NOMO-1 (cell line): ENCODE measurements around the gene NDUFA6.
"Not testable (repeated sequence)": the region's sequence is repeated elsewhere in the genome, so short reads cannot be mapped to it uniquely, and the experiment has no call there.

ENCODE experiments used
- DNase-seq, 2 experiments: peaks; one replicate each; lab custom pipeline; 2025; ENCODE audit not compliant: unreplicated experiment in 2 of 2; lab: John Stamatoyannopoulos, UW

NDUFA6 gene

DNA sequence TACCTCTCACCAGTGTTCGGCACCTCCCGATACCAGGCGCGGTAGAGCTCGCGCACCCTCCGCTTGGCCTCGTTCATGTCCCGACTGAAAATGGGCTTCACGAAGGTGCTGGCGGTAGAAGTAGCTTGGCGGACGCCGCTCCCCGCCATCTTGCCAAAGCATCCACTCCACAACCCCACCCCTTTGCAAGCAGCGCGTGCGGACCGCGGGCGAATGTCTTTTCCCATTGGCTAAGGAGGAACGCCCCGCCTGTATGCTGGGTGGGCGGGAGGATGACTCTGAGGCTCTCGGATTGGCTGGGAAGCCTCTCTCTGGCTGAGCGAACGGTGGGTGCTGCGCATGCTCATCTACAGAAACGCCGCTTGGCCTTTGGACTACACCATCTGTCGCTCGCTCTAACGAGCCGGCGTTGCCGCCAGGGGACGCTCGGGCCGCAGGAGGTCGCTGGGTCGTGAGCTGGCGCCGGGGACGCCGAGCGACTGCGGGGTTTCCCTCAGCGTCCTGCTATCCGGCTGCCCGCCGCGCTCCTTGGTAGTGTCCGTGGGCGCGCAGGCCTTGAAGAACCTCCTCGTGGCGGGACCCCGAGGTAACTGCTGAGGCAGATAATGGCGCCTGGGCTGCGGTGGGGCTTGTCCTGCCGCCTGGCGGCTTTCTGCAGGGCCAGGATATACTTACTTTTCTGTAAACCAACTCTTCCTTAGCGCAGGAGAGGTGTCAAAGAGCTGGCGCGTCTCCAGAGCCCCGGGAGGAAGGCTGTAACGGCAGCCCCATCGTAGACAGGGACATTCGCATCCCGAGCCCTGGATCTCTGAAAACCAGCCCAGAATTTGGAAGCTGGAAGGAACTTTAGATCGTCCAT lies at the start of gene NDUFA6:
Gene NDUFA6 (minus strand): TSS at position 177 of the 859 bp plus-strand sequence. CDS start 28 bp downstream, at position 149.
- peak; percentile 99 for DNase-seq

DNA sequence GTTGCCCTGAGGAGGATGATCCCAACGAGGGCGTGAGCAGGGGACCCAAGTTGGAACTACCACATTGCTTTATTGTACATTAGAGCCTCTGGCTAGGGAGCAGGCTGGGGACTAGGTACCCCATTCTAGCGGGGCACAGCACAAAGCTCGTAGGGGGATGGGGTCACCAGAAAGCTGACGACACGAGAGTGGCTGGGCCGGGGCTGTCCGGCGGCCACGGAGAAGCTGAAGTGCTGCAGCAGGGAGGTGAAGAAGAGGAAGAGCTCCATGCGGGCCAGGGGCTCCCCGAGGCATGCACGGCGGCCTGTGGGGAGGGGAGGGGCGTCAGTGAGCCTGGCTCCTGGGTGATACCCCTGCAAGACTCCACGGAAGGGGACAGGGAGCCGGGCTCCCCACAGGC lies 49.6 kb upstream of the NDUFA6 start:
- not testable (repeated sequence) for DNase-seq

DNA sequence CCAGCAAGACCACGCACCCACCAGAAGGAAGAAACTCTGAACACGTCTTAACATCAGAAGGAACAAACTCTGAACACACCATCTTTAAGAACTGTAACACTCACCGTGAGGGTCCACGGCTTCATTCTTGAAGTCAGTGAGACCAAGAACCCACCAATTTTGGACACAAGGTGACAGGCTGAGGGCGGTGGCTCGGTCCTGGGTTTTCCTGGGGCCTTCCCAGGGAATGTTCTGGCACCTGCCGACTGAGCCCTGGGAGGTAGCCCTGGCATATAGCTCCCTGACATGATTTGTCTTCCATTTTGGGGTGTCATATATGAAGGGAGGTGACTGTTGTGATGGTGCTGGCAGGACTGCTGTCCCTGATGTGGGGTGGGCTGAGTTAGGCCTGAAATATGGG lies 48.9 kb upstream of the NDUFA6 start:
- not testable (repeated sequence) for DNase-seq

DNA sequence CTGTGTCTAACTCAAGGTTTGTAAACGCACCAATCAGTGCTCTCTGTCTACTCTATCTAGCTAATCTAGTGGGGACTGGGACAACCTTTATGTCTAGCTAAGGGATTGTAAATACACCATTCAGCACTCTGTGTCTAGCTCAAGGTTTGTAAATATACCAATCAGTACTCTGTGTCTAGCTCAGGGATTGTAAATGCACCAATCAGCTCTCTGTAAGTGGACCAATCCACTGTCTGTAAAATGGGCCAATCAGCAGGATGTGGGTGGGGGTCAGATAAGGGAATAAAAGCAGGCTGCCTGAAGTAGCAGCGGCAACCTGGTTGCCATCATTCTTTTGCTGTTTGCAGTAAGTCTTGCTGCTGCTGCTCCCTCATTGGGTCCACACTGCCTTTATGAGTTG lies 48.4 kb upstream of the NDUFA6 start:
- DNase-seq: no peak

DNA sequence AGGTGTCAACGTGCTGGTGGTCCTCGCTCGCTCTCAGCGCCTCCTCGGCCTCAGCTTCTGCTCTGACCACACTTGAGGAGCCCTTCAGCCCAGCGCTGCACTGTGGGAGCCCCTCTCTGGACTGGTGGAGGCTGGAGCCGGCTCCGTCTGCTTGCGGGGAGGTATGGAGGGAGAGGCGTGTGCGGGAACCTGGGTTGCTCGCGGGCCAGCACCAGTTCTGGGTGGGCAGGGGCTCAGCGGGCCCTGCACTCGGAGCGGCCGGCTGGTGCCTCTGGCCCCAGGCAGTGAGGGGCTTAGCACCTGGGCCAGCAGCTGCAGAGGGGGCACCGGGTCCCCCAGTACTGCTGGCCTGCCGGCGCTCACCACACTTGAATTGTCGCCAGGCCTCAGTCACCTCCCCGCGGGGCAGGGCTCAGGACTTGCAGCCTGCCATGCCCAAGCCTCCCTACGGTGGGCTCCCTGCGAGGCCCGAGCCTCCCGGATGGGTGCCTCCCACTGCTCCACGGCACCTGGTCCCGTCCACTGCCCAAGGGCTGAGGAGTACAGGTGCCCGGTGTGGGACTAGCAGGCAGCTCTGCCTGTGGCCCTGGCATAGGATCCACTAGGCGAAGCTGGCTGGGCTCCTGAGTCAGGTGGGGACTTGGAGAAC lies 47.7 kb upstream of the NDUFA6 start:
- DNase-seq: no peak

DNA sequence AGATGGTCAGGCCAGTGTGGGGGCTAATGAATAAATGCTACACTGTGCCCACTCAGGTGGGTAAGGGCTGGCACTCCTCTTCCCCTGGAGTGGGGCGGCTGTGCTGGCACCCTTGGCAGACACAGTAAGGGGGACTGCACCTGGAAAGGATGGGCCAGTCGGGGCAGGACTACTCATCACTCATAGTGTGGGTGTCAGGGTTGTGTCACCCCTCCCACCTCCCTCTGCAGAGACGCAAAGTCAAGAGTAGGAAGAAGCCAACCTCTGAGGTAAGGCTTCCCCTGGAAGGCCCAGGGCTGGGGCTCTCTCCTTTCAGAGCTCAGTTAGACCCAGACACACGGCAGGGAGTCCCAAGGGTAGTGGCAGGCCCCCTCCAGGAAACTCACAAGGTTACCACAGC lies 45.1 kb upstream of the NDUFA6 start:
- not testable (repeated sequence) for DNase-seq

DNA sequence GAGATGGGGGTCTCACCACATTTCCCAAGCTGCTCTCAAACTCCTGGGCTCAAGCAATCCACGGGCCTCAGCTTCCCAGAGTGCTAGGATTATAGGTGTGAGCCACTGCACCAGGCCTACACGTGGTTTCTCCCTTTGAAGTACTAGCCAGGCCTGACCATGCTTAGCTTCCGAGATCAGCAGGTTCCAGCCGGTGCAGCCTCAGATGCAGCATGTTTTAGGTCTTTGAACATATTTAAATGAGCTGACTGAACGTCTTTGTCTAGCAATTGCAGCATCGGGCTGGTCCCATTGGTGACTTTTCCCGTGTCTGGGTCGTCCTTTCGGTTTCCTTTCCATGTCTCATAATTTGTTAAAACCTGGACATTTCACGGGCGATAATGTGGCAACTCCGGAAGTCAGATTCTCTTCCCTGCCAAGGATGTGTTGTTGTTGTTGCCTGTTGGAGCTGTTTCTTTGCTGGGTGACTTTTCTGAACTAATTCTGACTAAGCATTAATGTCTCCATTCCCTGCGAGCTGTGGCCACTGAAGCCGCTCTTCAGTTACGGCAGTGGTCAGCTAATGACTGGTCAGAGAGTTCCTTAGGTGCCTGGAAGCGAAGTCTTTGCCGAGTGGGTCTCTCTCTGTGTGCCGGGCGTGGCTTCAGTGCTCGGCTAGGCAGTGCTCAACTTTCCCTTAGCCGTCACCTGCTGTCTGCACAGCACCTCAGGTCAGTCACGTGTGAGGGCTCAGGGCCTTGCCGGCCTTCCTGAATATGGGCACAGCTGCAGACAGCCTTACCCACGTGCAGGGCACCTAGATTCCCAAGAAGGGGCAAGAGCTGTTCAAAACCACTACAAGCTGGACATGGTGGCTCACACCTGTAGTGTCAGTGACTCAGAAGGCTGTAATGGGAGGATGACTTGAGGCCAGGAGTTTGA lies 43.8 kb upstream of the NDUFA6 start:
- DNase-seq: no peak

DNA sequence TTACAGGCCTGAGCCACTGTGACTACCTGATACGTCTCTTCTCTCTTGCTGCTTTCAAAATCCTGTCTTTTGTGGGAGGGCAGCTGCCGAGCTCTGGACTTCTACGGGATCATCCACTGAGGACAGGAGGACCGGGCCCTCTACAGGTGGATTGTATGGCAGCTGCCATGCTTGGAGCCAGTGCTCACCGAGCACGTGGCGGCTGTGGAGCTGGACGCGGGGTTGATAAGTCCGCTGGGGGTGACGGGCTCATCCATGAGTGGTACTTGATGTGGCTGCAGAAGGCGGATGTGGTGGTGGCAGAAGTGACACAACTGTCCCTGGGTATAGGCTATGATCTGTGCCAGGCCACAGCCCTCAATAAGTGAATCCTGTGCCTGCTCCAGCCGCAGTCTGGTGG lies 41.9 kb upstream of the NDUFA6 start:
- DNase-seq: no peak

DNA sequence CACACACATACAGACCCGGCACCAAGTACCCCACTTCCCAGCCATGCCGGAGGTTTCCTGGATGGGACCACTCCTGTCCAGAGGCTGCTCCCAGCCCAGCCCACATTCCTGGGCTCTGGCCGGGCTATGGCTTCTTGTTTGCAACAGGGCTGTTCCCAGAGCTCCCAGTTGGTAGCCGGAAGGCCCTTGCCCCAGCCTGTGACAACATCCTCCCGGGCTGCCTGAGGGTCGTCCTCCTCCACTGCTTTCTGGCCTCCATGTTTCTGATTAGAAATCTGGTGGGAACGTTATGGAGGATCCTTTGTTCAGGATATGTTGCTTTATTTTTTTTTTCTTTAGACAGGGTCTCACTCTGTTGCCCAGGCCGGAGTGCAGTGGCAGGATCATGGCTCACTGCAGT lies 41.0 kb upstream of the NDUFA6 start:
- DNase-seq: no peak

DNA sequence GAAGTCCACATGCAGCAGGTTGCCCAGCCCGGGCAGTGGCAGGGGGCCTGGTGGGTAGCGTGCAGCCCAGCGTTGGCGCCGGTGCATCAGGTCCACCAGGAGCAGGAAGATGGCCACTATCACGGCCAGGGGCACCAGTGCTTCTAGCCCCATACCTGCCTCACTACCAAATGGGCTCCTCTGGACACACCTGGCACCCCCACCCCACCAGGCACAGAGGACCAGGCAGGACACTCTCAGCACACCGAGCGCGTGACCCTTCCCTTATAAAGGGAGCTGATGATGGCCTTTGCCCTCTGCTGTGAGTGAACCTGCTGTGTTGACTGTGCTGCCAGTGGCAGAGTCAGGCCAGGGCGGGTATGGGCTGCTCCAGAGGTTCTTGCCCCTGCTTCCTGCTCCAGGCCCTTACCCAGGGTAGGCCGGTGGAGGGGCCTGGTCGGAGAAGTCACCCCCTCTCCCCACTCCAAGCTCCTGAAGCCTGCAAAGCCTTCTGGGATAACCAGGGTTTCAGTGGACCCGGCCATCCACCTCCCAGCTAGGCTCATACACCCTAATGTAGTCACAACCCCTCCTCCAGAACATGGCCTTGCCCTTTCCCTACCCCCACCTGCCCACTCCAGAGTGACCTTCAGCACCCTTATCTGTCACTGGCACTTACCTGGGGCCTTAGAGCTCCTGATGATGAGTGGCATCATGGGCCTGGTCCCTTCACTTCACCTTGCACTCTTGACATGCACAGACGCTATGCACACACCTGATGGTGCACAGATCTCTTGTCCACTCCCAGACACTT lies 40.3 kb upstream of the NDUFA6 start, which contains the start of gene CYP2D6:
Gene CYP2D6 (minus strand): TSS at position 172 of the 793 bp plus-strand sequence. CDS start 19 bp downstream, at position 153.
- not testable (repeated sequence) for DNase-seq

DNA sequence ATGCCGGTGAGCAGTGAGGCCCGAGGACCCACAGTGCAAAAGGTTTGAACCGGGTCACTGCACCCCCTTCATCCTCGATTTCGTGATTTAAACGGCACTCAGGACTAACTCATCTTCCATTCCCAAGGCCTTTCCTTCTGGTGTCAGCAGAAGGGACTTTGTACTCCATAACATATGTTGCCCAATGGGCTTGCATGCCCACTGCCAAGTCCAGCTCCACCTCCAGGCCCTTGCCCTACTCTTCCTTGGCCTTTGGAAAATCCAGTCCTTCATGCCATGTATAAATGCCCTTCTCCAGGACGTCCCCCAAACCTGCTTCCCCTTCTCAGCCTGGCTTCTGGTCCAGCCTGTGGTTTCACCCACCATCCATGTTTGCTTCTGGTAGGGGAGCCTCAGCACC lies 39.6 kb upstream of the NDUFA6 start:
- DNase-seq: not testable (repeated sequence)

DNA sequence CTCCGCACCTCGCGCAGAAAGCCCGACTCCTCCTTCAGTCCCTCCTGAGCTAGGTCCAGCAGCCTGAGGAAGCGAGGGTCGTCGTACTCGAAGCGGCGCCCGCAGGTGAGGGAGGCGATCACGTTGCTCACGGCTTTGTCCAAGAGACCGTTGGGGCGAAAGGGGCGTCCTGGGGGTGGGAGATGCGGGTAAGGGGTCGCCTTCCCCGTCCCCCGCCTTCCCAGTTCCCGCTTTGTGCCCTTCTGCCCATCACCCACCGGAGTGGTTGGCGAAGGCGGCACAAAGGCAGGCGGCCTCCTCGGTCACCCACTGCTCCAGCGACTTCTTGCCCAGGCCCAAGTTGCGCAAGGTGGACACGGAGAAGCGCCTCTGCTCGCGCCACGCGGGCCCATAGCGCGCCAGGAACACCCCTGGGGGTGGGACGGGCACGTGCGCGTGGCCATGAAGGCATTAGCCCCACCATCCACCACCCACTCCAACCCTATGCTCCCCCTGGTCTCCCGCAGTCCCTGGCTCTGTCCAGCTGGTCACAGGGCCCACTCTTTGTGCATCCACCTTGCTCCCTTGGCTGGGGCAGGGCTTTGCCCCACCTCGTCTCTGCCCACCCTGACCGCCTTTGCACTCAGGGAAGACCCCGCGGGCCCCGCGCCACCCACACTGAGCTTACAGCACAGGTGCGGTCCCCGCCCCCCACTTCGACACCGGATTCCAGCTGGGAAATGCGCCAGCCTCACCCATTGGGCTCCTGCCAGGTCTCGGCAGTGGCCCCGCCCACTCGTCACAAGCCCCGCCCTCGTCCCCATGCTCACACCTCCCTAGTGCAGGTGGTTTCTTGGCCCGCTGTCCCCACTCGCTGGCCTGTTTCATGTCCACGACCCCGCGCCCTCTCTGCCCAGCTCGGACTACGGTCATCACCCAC lies 38.5 kb upstream of the NDUFA6 start:
- DNase-seq: not testable (repeated sequence)

DNA sequence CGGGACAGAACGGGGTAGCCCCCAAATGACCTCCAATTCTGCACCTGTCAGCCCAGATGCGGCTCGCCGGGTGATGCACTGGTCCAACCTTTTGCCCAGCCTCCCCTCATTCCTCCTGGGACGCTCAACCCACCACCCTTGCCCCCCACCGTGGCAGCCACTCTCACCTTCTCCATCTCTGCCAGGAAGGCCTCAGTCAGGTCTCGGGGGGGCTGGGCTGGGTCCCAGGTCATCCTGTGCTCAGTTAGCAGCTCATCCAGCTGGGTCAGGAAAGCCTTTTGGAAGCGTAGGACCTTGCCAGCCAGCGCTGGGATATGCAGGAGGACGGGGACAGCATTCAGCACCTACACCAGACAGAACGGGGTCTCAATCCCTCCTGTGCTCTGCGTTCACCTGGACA lies 37.4 kb upstream of the NDUFA6 start:
- not testable (repeated sequence) for DNase-seq

DNA sequence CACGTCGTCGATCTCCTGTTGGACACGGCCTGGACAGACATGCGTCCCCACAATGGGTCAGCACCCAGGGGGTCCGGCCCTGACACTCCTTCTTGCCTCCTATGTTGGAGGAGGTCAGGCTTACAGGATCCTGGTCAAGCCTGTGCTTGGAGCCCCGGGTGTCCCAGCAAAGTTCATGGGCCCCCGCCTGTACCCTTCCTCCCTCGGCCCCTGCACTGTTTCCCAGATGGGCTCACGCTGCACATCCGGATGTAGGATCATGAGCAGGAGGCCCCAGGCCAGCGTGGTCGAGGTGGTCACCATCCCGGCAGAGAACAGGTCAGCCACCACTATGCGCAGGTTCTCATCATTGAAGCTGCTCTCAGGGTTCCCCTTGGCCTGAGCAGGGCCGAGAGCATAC lies 37.0 kb upstream of the NDUFA6 start:
- no peak for DNase-seq

DNA sequence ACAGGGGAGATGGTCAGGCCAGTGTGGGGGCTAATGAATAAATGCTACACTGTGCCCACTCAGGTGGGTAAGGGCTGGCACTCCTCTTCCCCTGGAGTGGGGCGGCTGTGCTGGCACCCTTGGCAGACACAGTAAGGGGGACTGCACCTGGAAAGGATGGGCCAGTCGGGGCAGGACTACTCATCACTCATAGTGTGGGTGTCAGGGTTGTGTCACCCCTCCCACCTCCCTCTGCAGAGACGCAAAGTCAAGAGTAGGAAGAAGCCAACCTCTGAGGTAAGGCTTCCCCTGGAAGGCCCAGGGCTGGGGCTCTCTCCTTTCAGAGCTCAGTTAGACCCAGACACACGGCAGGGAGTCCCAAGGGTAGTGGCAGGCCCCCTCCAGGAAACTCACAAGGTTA lies 33.0 kb upstream of the NDUFA6 start:
- not testable (repeated sequence) for DNase-seq

DNA sequence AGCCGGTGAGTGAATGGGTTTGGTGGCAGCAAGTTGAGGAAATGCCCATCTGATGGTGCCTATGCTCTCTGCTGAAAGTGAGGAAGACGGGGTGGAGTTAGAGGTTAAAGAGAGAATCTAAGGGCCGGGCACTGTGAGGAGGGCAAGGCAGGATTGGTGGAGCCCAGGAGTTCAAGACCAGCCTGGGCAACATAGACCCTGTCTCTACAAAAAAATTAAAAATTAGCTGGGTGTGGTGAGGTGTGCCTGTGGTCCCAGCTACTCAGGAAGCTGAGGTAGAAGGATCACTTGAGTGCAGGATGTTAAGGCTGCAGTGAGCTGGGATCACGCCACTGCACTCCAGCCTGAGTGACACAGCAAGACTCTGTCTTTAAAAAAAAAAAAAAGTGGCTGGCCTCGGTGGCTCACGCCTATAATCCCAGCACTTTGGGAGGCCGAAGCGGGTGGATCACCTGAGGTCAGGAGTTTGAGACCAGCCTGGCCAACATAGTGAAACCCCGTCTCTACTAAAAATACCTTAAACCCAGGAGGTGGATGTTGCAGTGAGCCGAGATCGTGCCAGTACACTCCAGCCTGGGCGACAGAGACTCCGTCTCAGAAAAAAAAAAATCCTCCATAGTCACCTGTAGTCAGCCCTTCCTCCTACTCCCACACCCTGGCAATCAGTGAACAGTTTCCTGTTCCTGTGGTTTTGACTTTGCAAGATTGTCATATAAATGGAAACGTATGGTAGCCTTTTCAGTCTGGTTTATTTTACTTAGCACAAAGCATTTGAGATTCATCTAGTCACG lies 29.9 kb upstream of the NDUFA6 start:
- peak; percentile 44 to 46 for DNase-seq

DNA sequence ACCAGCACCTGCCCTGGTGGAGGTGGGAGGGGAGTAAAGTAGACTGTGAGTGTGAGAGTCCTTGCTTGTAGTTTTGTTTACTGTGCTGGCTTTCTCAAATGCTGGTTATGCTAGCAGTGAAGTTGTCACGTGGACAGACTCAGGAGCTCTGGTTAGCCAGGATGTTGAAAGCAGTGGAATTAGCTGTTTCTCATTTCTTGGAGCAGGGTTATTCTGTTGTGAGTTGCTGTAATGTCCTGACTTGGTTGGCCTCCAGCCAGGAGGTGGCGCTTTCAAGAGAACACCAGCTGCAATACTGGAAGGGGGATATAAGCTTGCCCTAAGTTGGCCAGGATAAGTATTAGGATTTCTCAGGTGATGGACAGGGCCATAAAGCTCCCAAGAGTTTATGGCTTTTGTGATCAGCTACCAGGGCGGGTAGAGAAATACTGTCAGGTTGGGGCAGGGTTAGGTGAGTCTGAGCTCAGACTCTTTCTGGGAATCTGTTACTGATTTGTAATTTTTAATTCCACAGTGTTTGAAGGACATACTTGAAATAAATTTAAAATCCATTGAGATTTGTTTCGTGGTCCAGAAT lies 26.4 kb upstream of the NDUFA6 start:
- no peak for DNase-seq

DNA sequence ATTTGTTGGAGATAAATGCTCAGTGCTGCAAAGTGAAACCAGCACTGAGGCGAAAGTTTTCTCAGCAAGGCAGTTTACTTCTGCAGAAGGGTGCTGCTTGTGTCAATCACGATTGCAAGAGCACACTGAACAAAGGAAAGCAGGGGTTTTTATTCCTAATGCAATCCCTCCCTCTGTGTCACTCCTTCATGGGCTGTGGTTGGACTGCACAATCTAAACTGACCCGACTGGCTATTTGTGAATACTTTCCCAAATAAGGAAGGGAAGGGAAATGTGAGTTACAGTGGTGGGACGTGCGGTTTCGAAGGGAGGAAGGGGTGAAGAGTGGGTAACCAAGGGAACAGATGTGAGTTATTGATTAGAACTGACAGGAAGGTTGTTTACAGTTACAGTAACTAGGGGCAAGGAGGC lies 24.9 kb upstream of the NDUFA6 start:
- not testable (repeated sequence) for DNase-seq
